ENCODE results near the gene CHST11.

CHST11 gene

DNA sequence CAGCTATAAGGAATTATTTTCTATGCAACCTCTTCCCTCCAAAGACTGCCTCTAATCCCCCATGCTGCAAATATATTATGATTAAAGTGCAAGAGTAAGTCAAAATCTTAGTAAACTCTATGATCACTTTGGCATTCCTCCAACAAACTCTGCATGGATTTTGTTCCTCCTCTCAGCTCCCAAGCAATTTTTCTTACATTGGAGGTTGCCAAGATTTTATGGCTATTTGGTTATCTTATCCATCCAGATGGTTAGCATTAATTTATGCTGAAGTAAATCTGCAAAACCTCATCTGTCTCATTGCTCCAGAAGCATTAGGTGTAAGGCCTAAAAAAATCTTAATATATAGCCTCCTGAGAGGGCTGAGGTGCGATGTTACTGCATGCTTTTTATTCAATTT, 228.1 kb downstream of the CHST11 start:
- peak; percentile 90 for DNase-seq

DNA sequence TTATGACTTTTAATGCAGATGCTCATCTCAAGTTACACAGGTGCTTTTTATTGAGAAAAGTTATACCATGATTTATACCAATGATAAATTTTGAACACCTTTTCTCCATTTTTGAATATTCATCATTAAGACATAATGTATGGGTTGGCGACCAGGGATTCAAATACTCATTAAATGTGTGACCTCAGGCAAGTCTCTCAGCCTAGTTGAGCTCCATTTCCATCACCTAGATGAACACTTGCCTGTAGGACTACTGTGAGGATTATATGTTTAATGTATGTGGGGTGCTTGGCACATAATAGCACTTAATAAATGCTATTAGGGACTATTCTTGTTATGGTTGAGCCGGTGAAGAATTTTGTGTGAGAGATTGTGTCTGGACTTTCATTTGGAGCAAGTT, 228.6 kb downstream of the CHST11 start:
- peak; percentile 46 for DNase-seq

DNA sequence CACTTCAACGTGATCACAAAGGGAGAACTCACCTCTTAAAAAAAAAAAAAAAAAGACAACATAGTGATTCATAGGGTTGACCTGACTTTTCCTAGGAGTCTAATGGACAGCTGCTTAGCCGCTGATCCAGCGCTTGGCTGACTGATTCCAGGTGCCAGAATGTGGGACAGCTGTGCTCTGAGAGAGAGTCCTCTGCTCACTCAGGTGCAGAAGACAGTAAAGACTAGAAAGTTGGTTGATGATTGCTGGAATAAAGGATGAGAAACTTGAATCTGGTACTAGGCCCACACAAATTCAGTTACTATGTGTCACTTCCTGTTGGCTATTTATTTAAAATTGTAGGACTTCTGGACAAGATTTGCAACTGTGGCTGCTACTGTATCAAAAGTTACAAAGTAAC, 229.4 kb downstream of the CHST11 start:
- peak; percentile 84 for DNase-seq

DNA sequence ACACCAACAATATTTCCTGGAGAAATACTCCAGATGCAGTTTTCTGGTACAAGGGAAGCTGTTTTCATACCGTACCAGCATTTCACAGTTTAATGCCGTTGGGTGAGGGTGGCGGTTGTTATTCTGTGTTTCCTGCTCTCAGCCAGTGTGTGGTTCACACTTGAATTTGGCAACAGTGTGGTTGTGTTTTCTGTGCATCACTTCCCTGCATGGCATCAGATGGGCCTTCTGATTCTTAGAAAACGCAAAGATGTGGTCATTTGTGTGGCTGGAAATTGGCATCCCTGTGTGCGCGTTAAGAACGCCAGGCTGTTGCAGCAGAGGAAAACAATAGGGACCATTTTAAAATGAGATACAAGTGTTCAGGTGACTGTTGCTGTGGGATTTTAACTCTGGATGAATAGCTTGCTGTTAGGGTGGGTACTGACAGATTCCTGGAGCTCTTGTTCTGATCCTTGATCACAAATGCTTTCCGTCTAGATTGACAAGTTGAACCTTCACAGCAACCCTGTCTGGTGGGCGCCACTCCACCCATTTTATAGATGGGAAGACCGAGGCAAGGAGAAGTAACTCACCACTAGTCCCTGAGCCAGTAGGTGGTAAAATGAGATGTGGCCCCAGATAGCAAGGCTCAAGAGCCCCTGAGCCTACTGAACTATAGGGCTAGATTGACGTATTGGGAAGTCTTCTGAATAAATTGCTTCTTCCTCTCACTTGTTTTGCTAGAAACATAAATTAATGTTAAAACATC, 231.2 kb downstream of the CHST11 start:
- no peak for DNase-seq

DNA sequence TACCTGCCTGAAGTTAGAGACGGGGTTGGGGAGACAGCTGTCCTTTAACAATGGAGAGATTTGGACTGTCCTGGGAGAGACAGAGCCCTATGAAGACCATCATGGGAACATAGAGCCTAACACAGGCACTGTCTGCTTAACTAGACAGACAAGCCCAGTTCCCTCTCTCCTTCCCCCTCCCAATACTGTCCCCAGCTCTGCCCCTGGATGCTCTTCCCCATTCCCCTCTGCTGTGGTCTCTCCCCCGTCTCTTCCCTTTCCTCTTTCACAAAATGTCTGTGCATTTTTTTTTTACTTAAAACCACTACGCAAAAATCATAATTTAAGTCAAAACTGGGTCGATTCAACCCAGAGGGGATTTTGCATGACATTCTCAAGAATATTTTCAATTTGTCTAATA, 232.9 kb downstream of the CHST11 start:
- no peak for DNase-seq

DNA sequence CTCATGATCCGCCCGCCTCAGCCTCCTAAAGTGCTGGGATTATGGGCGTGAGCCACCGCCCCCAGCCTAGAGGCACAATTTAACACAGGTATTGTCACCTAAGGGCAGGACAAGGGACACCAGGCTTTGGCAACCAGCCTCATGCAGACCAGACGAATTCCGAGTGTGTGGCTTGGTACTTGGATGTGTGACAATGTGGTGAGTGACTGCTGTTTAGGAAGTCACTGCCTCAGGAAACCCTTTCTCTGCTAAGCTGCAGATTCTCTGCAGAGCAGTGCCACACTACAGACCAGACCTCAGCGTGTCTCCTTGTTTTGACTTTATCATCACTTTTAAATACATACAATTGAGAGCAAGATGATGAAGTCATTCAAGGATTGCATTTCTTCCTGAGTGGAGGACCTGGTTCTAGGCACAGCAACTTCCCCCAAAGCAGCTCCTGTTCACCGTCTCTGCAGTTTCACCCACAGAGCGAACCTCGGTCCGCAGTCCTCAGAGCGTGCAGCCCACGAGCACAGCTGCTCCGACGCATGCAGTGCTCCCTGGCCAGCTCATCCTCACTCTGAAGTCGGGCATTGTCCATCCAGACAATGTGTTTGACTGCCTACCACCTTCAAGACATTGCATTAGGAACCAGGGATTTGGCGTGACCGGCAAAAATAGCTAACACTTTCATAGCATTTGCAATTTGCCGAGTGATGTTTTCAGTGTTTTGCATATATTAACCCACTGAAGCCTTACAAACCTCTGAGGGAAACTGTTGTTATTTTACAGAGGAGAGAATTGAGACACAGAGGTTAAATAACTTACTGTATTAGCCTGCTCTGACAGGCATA, 235.2 kb downstream of the CHST11 start:
- DNase-seq: no peak

DNA sequence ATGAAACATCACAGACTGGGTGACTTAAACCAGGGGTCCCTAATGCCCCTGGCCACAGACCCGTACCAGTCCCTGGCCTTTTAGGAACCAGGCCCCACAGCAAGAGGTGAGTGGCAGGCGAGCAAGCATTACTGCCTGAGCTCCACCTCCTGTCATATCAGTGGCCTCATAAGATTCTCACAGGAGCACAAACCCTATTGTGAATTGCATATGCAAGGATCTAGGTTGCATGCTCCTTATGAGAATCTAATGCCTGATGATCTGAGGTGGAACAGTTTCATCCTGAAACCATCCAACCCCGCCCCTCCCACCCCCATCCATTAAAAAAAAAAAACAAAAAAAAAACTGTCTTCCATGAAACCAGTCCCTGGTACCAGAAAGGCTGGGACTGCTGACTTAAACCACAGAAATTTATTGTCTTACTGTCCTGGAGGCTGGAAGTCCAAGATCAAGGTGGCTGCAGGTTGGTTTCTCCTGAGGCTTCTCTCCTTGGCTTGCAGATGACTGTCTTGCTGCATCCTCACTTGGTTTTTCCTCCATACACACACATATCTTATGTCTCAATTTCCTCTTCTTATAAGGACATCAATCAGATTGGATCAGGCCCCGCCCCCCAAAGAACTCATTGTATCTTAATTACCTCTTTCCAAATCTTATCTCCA, 235.9 kb downstream of the CHST11 start:
- DNase-seq: no peak

DNA sequence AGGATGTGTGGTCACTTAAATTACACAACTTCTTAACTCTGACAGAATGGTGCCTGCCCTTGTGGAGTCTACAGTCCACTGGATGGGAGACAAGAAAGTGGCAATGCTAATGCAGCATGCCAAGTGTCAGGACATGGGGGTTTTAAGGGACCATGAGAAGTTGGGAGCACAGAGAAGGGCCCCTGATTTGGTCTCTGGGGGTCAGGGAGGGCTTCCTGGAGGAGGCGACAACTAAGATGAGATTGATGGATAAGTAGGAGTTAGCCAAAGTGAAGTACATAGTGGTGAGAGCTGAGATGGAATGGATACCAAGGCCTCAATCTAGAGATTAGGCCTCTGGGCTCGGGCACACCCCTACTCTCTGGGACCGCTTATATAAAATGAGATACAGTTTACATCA, 236.7 kb downstream of the CHST11 start:
- DNase-seq: no peak

DNA sequence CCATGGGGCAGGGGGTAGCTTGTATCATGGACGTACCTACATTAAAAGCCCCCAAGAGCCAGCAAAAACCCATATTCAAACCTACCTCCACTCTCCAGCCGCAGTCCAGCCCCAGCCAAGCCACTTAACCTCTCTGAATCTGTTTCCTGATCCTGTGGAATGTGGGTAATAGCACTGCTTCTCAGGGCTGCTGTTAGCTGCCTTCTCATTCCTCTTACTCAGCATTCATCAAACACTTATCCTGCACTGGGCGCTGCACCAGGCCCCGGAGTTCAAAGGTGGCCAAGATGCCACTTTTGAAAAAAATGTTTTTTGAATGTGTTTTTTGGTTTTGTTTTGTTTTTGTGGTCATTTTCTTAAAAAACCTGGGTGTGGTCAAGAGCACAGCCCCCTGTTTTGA, 237.4 kb downstream of the CHST11 start:
- DNase-seq: no peak

DNA sequence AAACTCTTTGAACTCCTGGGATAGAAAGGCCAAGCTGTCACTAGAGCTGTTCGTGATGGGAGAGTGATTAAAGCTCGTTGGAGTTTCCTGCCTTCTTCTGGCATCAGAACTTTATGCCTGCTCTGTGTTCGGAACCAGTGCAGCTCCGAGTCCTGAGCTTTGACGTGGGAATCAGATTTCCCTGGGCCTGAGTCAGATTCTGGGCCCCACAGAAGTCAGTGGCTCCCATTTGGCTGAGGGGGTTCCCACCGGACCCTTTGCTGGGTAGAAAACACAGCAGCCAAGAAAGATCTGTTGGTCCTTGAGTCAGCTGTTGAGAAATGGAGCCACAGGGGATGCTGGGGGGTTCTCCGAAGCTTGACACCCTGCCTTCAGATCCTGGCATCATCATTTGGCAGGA, 238.0 kb downstream of the CHST11 start:
- no peak for DNase-seq

DNA sequence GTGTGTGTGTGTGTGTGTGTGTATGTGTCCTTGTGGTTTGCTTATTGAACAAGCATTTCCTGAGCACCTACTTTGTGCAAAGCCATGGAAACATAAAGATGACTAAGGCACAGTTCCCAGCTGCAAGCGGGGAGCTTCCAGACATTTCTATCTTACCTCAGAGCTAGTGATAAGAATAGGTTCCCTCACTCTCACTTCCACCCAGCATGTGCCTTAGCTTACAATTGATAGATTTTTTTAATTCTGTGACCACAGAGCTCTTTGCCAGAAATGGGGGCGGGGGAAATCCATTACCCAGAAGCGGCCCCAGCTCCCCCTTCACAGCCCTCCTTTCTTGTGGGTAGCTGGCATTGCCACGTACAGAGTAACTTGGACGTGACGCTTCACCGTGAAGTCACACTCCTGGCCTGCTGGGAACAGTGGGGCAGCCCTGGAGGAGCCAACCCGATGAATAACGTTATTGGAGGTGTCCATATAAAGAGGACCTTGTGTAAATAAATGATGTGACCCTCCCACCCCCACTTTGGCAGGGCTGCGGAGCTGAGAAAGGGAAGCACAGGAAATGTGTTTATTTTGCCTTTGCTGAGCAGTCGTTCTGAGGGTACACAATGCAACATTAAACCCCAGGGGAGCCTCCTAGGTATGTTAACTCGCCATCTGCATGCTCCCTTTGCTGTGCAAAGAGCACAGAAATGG, 238.9 kb downstream of the CHST11 start:
- peak; percentile 93 for DNase-seq

DNA sequence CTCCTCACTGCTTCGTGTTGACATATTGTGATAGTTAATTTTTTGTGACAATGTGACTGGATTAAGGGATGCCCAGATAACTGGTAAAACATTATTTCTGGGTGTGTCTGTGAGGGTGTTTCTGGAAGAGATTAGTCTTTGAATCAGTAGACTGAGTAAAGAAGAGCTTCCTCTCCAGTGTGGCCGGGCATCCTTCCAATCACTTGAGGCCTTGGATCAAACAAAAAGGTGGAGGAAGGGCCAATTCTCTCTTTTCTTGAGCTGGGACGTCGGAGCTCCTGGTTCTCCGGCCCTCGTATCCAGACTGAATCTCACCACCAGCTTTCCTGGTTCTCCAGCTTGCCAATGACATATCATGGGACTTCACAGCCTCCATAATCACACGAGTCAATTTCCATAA, 240.4 kb downstream of the CHST11 start:
- no peak for DNase-seq

DNA sequence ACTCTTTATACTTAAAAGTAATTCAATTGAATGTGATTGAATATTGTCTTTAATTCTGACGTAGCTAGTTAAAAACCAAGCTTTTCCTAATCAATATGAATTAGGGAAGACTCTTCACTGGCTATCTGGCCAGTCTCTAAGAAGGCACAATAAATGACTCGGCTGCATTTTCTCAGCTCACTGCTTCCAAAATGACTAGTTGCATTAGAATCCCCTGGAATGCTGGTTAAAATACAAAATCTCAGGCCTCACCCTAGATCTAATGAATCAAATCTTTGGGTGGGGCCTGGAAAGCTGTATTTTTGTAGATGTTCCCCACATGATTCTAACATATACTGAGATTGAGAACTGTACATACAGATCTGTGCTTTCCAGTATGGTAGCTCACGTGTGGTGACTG, 242.1 kb downstream of the CHST11 start:
- DNase-seq: no peak

DNA sequence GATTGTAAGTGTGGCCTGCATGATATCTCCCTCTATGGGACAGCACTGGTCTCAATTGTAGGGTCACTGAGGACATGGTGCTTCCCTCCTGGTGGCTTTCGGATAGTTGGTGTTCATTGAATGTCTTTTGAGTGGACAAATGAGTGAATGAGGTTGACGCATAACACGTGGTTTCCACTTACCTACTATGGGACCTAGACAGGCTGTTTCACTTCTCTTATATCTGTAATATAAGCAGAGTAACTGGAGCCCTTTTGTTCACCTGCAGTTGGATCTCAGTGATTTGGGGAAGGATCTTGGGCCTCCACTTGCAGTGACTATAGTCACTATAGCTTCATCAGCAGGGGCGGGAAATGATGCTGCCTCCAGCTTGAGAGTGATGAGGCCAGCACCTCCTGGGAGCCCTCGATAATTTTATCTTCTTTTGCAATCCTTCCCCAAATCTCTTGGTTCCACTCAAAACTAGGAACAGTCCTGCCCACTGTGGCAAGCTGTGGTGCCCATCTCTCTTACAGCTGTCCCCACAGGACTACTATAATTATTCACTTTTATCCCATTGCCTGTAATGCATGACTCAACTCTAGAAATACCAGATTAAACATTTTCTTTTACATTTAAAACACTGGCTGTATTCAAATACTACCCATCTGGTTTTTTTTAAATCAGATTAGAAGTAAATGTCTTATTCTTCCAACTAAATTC, 242.9 kb downstream of the CHST11 start:
- no peak for DNase-seq

DNA sequence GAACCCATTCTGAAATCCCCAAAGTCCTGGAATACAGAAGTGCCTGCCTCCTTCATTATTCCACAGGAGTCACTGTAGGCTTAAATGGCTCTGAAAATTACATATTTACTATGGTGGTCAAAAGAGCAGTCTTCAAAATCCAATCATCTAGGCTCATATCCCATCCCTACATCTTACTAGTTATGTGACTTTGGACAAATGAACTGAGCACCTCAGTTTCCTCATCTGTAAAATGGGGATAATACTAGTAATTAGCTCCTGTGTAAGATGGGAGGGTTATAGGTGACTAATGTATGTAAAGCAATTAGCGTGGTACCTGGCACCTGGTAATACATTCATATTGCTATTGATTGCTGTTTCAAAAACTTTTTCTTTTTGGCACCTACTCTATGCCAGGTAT, 243.6 kb downstream of the CHST11 start:
- no peak for DNase-seq

DNA sequence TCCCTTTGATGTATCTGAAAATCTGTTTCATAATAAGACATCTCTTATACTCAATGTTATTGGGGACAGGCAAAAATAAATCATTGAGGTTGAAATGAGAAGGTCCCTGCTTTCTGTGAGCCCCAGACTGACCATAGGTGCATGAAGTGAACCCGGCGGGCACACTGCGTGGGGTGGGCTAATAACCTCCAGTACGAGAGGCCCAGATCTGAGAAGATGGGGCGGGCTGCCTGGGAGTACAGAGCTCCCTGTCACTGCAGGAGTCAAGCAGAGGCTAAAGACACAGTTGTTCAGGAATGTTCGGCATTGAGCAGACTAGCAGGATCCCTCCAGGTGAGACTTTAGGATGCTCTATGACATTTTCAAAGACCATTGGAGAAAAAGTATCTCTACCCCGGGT, 244.6 kb downstream of the CHST11 start:
- DNase-seq: no peak

DNA sequence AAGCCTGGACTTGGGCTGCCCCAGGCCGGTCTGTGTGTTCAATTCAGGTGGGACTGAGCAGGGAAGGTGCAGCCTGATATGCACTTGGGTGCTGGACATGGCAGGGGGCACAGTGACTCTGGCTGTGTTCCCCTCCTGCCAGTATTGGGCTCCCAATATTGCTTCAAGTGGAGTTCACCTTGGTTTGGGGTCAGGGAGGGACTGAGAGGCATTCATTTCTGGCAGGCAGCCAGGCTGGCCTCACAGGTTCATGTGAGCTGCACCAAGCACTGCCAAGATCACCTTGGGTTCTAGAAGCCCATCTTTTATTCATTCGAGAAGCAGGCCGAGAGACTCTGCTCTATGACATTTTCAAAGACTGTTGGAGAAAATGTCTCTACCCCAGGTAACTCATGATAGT, 245.0 kb downstream of the CHST11 start:
- no peak for DNase-seq

DNA sequence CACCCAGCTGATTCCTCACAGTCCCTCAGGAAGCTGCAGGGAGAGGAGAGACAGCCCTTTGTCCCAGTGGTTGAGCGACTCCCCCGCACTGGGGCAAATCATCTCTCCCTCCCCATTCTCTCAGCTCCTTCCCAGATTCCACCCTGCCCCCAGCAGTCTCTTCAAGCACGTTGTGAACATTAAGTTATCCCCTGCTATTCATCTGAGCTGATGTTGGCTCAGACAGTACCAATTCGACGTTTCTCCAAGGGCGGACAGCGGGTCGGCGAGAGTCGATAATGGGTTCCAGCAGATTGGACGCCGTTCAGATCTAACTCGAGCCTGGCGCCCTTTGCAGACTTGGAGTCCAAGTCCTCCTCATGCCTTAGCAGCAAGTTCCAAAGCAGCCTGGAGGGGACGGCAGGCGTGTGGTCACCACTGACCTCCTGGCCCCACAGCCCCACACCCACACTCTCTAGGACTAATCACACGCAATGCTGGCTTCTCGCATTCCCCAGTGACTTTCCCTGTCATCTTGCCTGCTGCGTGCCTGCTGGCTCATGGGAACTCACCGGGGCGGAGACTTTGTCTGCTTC, 245.9 kb downstream of the CHST11 start:
- no peak for DNase-seq

DNA sequence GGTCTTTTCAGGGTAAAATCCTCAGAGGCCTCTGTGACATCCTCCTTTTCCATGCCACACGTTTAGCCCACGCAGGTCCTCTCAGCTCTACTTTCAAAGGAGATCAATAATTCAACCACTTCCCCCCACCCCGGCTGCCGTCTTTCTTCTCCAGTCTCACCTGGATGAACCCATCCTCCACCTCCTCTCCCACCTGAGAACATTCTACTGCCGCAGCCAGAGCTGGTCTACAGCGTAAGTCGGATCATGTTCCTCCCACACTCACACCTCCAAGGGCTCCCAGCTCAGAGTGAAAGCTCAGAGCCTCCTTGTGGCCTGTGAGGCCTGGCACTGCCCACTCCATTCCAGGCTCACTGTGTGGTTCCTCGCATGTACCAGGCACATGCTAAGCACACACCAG, 246.6 kb downstream of the CHST11 start:
- no peak for DNase-seq

DNA sequence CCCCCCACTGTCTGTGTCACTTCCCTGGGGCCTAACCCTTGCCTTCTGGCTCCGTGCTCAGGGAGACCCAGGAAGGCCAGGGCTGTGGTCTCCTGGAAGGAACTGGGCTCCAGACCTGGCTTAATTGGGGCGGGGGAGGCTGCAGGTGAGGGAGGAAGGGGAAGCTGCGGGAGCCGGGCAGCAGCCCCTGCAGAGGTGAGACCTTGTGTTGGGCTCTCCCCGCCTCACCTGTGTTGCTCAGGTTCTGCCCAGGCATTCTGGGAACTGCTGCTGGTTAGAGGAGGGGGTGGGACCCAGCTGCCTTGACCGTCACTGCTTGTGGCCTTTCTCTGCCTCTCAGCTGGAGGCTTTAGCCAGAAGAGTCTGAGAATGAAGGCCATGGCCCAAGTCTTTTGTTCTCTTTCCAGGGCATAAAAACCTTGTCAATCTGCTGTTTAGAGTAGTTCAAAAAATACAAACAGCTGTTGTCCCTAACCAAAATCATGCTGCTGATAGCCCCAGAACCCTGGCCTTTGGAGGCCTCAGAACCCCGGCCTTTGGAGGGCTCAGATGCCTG, 247.6 kb downstream of the CHST11 start:
- no peak for DNase-seq

DNA sequence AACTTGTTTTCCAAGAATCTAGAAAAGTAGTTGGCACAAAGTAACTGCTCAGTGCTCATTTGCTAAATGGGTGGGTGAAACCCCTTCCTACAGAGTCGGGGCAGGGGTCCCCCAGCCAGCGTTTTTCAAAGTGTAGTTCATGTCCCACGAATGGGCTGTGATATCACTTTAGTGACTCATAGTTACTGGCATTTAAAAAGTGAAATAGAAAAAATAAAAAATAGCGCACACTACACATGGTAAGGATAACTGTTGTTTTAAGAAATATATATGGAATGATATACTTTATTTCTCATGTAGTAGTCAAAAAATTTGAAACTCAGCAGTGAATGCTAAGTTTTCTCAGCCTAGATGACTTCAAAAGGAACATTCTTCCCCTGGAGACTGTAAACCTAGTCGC, 250.4 kb downstream of the CHST11 start:
- no peak for DNase-seq
